Upper lobe of left lung (tissue), 6 donors: Measurements from ENCODE around the gene KAZN. TPM values are rescaled to one million over a fixed set of nuclear protein-coding genes. Genes with fewer than 3 reads are reported as not detected.

Experiments
- ATAC-seq, 2 donors: fragments of 200-7000 bp; cut with Tn5 transposase; one replicate each; pipeline ENCODE4 v1.9.1; 2022; ENCODE audit warnings: mild to moderate bottlenecking in 2 of 2, moderate library complexity in 2 of 2; ENCODE audit not compliant: low FRiP score in 2 of 2
- DNase-seq, 2 donors: peaks; one replicate each; pipeline ENCODE4 v3.0.0-alpha.2; 2019 to 2020
- H3K27ac ChIP-seq, 4 donors: fragments of 200-600 bp; sonication (generic); one replicate each; pipeline ENCODE4 v1.5.1; 2016 to 2019
- H3K27me3 ChIP-seq, 4 donors: fragments of 200-600 bp; sonication (generic); one replicate each; pipeline ENCODE4 v1.5.1; 2017 to 2019
- H3K36me3 ChIP-seq, 4 donors: fragments of 200-600 bp; sonication (generic); one replicate each; pipeline ENCODE4 v1.5.1; 2016 to 2019
- H3K4me1 ChIP-seq, 4 donors: fragments of 200-600 bp; sonication (generic); one replicate each; pipeline ENCODE4 v1.5.1; 2018 to 2019
- H3K4me3 ChIP-seq, 4 donors: fragments of 200-600 bp; sonication (generic); one replicate each; pipeline ENCODE4 v1.5.1; 2017 to 2019; ENCODE audit warnings: mild to moderate bottlenecking in 2 of 4, moderate library complexity in 1 of 4
- H3K9me3 ChIP-seq, 4 donors: fragments of 200-600 bp; sonication (generic); one replicate each; pipeline ENCODE4 v1.5.1; 2018 to 2019
- CTCF ChIP-seq, 6 experiments: fragments of 450-650 bp in 4 of 6; fragments of 200-600 bp in 2 of 6; sonication (generic) in 2 of 6; IDR thresholded peaks; one replicate each; pipeline ENCODE4 v1.5.1; 2016 to 2019; ENCODE audit warnings: antibody characterized with exemption in 6 of 6
- EP300 ChIP-seq, 4 donors: sonication (generic); formaldehyde crosslinking; IDR thresholded peaks; one replicate each; pipeline ENCODE4 v1.5.1; 2017; ENCODE audit warnings: antibody characterized with exemption in 4 of 4, control low read depth in 2 of 4
- POLR2A ChIP-seq, 4 donors: fragments of 450-650 bp; IDR thresholded peaks; one replicate each; pipeline ENCODE4 v1.5.1; 2016 to 2017; ENCODE audit warnings: antibody characterized with exemption in 4 of 4, mild to moderate bottlenecking in 2 of 4
- POLR2AphosphoS5 ChIP-seq, 2 donors: sonication (generic); formaldehyde crosslinking; IDR thresholded peaks; one replicate each; pipeline ENCODE4 v1.5.1; 2017; ENCODE audit warnings: antibody characterized with exemption in 2 of 2
- WGBS, 2 donors: methylation state at CpG; one replicate each; pipeline ENCODE4 v1.1.5; 2017 to 2018; 5-methylcytosine and 5-hydroxymethylcytosine counted together
- total RNA-seq, 6 donors: library from RNA; depleted of rRNA in 4 of 6; stranded (reverse); fragments of >200 nt in 4 of 6; gene quantifications; one replicate each; pipeline versions ENCODE4 v1.1.0 to v1.2.1, GENCODE V29; 2016 to 2021
- donor health status: DM: no; HTN: no; CAD: no; lungs with moderate emphysema.
- donor health status: DM: no; HTN: yes; CAD: no; lungs with severe emphysema.

KAZN gene
- total RNA-seq, 6 donors from 2014 or later = 11.5 to 30.0 (median 17.6) TPM

- ATAC-seq = peak in 1 of 2 donors; percentile 72
- Histone ChIP-seq H3K36me3 (no peaks in the 10 kb centered on the region), H3K4me3 (peak overlapping the region; percentile 58 to 85 (median 70)), H3K9me3 (no peaks in the 10 kb centered on the region), H3K27ac (peak overlapping the region; percentile 25 to 82 (median 75)), H3K4me1 (peaks cover 14 to 28% (median 21%) of the 10 kb centered on the region in 4 donors), H3K27me3 (peaks cover 0 to 4% (median 0%) of the 10 kb centered on the region in 4 donors)
- TF ChIP-seq EP300 (IDR thresholded peaks at IDR 0.05) (no peak), CTCF (IDR thresholded peaks at IDR 0.05) (peak in 4 of 6 experiments; percentile 19 to 24 (median 22)), POLR2A (IDR thresholded peaks at IDR 0.05) (no peak)
- 1 to 2% methylated on average over 13 to 47 of the region's 94 CpGs for WGBS, 2 donors
- peak; percentile 39 to 93 for DNase-seq
Measured at GRCh38 chr1:14924455-14925331, 326.2 kb downstream of the KAZN start.

GRCh38 chr1:14925336-14926136, 327.1 kb downstream of the KAZN start:
- 45 to 46% methylated on average over 12 of the region's 12 CpGs for WGBS, 2 donors
- peak overlapping the region in 3 of 4 donors; percentile 70 to 82 (median 80) for H3K27ac ChIP-seq
- no peaks in the 10 kb centered on the region for H3K36me3 ChIP-seq
- H3K4me3 ChIP-seq = peak overlapping the region; percentile 58 to 85 (median 70)
- peaks cover 14 to 34% (median 29%) of the 10 kb centered on the region in 4 donors for H3K4me1 ChIP-seq
- ATAC-seq (no peak), DNase-seq (no peak)
- TF ChIP-seq EP300 (IDR thresholded peaks at IDR 0.05) (no peak), CTCF (IDR thresholded peaks at IDR 0.05) (no peak), POLR2A (IDR thresholded peaks at IDR 0.05) (no peak)
- no peaks in the 10 kb centered on the region for H3K9me3 ChIP-seq
- peaks cover 0 to 4% (median 0%) of the 10 kb centered on the region in 4 donors for H3K27me3 ChIP-seq

GRCh38 chr1:14926229-14926628, 327.7 kb downstream of the KAZN start:
- Histone ChIP-seq H3K4me3 (no peak overlapping the region), H3K27me3 (peaks cover 0 to 4% (median 0%) of the 10 kb centered on the region in 4 donors), H3K4me1 (peaks cover 14 to 34% (median 29%) of the 10 kb centered on the region in 4 donors), H3K9me3 (no peaks in the 10 kb centered on the region), H3K36me3 (no peaks in the 10 kb centered on the region), H3K27ac (no peak overlapping the region)
- 57 to 74% methylated on average over 3 of the region's 3 CpGs for WGBS, 2 donors
- DNase-seq = no peak
- no peak for ATAC-seq
- TF ChIP-seq CTCF (IDR thresholded peaks at IDR 0.05) (no peak), EP300 (IDR thresholded peaks at IDR 0.05) (no peak), POLR2AphosphoS5 (IDR thresholded peaks at IDR 0.05) (no peak), POLR2A (IDR thresholded peaks at IDR 0.05) (no peak)

- H3K9me3 ChIP-seq = no peaks in the 10 kb centered on the region
- H3K4me1 ChIP-seq = peaks cover 14 to 34% (median 29%) of the 10 kb centered on the region in 4 donors
- no peak overlapping the region for H3K27ac ChIP-seq
- ATAC-seq (no peak), DNase-seq (no peak)
- H3K36me3 ChIP-seq = no peaks in the 10 kb centered on the region
- WGBS, 2 donors = 92% methylated on average over 12 of the region's 12 CpGs
- H3K4me3 ChIP-seq = no peak overlapping the region
- H3K27me3 ChIP-seq = peaks cover 0 to 4% (median 0%) of the 10 kb centered on the region in 4 donors
- TF ChIP-seq POLR2A (IDR thresholded peaks at IDR 0.05) (no peak), POLR2AphosphoS5 (IDR thresholded peaks at IDR 0.05) (no peak)
Measured at GRCh38 chr1:14926818-14927575, 328.5 kb downstream of the KAZN start.
